HuH-7.5 (cell line): ENCODE data around the gene TMEM165.

Experiments
- DNase-seq: peaks from one replicate; pipeline ENCODE4 v3.0.0; 2011; ENCODE audit warnings: low spot score

TMEM165 gene

DNA sequence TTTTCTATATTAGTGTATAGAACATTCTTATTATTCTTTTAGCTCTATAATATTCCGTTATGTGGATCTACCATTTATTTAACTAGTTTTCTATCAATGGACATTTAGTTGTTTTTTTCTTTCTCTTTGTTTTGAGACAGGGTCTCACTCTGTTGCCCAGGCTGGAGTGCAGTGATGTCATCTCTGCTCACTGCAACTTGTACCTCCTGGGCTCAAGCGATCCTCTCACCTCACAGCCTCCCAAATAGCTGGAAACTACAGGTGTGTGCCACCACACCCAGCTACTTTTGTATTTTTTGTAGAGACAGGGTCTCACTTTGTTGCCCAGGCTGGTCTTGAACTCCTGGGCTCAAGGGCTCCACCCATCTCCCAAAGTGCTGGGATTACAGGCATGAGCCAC is 10.8 kb downstream of the TMEM165 start:
- DNase-seq, result no peak

DNA sequence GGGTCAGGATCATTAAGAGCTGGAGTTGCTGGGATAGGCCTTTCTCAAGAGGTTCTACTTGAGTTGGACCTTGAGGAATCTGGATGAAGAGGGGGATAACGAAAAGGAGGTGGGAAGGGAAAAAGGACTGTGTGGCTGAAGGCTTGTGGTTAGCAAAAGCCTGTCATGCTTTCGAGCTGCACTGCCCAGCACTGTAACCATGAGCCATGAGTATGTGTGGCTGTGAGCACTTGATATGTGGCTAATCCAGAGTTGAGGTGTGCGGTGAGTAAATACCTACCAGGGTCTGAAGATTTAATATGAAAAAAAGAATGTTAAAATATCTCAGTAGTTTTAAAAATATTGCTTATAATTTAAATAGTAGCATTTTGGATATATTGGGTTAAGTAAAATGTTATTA is 11.4 kb downstream of the TMEM165 start:
- no peak for DNase-seq

- no peak for DNase-seq
These were observed 12.0 kb downstream of the TMEM165 start for GRCh38 chr4:55407764-55408163.

GRCh38 chr4:55409468-55410171 is 13.9 kb downstream of the TMEM165 start:
- DNase-seq, result no peak

DNA sequence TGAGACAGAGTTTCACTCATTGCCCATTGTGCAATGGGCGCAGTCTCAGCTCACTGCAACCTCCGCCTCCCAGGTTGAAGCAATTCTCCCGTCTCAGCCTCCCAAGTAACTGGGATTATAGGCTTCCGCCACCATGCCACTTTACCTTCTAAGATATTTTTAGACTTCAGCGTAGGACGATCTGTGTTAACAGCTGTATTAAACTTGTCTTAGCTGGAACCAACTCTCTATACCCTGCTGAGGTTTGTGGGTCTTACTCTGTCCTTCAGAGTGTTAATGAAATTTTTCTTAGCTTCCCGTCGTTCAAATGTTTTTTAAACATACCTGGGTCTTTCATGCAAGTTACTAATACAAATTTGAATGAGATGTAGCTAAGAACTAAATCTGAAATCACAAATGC is 14.7 kb downstream of the TMEM165 start:
- no peak for DNase-seq

- DNase-seq, result no peak
These were observed 15.9 kb downstream of the TMEM165 start for GRCh38 chr4:55411621-55412020.

DNA sequence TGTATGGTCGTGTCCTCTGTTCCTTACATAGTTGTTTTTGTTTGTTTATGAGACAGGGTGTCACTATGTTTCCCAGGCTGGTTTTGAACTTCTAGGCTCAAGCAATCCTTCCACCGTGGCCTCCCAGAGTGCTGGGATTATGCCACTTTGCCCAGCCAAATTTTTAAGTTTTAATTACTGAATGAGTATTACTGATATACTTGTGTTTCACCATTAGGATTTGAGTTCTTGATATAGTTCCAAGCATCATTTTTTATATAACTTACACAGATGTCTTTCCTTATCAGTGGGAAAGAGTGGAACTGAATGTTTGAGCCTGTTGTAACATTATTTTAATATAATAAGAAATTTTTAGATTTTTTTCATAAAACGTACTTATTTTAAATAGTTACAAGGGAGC is 20.4 kb downstream of the TMEM165 start:
- no peak for DNase-seq

GRCh38 chr4:55424791-55425190 is 29.0 kb downstream of the TMEM165 start:
- no peak for DNase-seq

DNA sequence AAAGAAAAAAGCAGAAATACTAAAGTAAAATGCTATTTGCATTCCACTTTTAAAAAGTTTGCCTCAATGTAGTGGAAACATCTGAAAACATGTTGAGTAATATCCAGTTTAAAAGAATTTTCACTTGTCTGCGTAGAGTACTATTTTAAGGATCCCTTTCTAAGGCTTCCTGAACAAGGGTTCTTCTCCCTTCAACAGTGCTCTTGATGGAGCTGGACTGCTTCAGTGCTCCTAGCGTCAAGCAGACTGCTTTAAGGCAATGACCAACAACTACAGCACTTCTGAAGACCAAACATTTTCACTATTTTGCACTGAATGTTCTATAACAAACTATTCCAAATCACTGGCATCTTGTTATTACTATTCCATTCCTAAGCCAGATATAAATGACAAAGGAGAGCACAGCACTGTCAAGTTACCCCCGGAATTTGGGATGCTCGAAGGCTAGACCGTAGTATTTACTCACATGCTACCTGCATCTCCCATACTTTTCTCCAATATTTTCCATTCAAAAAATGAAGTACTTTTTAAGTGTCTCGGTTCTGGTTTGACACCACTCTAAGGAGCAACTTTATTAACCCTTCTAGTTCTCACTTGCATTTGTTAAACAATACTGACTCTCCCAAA is 36.1 kb downstream of the TMEM165 start:
- no peak for DNase-seq

GRCh38 chr4:55435141-55435841 is 39.5 kb downstream of the TMEM165 start:
- DNase-seq, result no peak

- DNase-seq, result no peak
These were observed 41.6 kb downstream of the TMEM165 start for GRCh38 chr4:55437356-55437796.

DNA sequence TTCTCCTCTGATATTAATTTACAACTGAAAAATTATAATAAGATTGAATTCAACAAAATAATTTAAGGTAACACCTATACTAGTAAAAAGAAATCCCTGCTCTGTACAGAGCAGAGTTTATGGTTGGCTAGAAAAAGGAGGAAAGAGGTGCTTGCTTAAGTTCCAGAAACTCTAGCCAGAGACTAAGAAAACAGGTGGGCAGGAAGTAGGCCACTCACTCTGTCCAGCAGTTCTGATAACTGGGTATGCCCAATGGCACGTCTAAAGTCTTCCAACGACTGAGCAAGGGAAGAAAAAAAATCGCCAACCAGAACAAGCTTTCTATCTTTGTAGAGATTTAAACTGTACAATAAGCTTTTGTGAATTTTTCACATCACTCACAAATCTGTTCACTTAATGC is 42.1 kb downstream of the TMEM165 start:
- no peak for DNase-seq

GRCh38 chr4:55438314-55438713 is 42.6 kb downstream of the TMEM165 start:
- DNase-seq, result no peak

GRCh38 chr4:55439023-55439422 is 43.3 kb downstream of the TMEM165 start:
- no peak for DNase-seq

- DNase-seq, result no peak
These were observed 45.0 kb downstream of the TMEM165 start for GRCh38 chr4:55440786-55441185.

GRCh38 chr4:55442541-55442940 is 46.8 kb downstream of the TMEM165 start:
- no peak for DNase-seq

GRCh38 chr4:55444827-55445226 is 49.1 kb downstream of the TMEM165 start:
- no peak for DNase-seq

- no peak for DNase-seq
These were observed 50.3 kb downstream of the TMEM165 start for GRCh38 chr4:55445921-55446577.

GRCh38 chr4:55446578-55446922 is 50.8 kb downstream of the TMEM165 start:
- no peak for DNase-seq

- DNase-seq, result no peak
These were observed 51.5 kb downstream of the TMEM165 start for GRCh38 chr4:55447108-55447708.

- no peak for DNase-seq
These were observed 52.1 kb downstream of the TMEM165 start for GRCh38 chr4:55447831-55448230.

DNA sequence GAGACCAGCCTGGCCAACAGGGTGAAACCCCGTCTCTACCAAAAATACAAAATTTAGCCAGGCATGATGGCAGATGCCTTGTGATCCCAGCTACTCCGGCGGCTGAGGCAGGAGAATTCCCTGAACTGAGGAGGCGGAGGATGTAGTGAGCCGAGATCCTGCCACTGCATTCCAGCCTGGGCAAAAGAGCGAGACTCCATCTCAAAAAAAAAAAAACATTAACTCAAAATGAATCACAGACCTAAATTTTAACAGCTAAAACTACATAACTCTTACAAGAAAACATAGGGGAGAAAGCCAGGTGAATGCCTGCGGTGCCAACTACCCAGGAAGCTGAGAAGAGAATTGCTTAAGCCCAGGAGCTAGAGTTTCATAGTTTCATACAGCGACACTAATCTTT is 54.8 kb downstream of the TMEM165 start:
- DNase-seq, result no peak
